GM13976 (cell line): ENCODE measurements around the gene CPXM2.

Experiments
- DNase-seq: peaks from one replicate; pipeline ENCODE4 v3.0.0; 2012; ENCODE audit warnings: low spot score
- in situ Hi-C: fragments of 300-500 bp; cut with MboI; formaldehyde crosslinking; loops from one replicate; pipeline ENCODE4 v1.12.0; 2022; ENCODE audit warnings: low sequenced_read_pairs, mixed read lengths, inconsistent platforms; ENCODE audit not compliant: unreplicated experiment
- TF ChIP-seq, protein P1 (sequence below): IDR thresholded peaks from 2 replicates; pipeline ENCODE4 v1.5.1; 2012; ENCODE audit warnings: borderline replicate concordance, mild to moderate bottlenecking; ENCODE audit not compliant: insufficient read depth; ENCODE audit errors: extremely low read depth, missing control alignments, control extremely low read depth

Gene CPXM2

DNA sequence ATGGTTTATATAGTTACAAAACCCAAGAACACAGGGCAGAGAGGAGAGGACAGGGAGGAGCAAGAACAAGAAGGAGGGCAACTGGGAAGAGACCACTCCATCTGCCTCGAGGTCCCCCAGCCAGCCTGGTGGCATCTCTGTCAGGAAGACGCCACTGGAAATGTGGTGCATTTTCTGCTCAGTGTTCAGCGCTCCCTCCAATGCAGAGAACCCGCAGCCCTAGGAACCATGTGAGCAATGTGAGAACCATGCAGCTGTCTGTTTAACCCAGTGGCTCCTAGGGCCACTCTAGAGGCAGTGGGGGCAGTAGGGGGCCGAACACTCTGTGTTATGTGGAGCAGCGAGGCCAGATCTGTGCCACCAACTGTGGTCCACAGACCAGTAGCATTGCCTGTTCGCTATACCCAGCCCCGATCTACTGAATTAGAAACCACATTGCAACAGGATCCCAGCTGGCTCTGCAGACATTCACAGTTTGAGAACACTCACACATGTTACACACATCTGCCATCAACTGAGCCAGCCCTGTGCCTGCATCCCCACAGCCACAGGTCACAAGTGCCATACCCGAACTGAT, 110.2 kb downstream of the CPXM2 start:
- TF ChIP-seq, protein P1, sequence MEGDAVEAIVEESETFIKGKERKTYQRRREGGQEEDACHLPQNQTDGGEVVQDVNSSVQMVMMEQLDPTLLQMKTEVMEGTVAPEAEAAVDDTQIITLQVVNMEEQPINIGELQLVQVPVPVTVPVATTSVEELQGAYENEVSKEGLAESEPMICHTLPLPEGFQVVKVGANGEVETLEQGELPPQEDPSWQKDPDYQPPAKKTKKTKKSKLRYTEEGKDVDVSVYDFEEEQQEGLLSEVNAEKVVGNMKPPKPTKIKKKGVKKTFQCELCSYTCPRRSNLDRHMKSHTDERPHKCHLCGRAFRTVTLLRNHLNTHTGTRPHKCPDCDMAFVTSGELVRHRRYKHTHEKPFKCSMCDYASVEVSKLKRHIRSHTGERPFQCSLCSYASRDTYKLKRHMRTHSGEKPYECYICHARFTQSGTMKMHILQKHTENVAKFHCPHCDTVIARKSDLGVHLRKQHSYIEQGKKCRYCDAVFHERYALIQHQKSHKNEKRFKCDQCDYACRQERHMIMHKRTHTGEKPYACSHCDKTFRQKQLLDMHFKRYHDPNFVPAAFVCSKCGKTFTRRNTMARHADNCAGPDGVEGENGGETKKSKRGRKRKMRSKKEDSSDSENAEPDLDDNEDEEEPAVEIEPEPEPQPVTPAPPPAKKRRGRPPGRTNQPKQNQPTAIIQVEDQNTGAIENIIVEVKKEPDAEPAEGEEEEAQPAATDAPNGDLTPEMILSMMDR = no peak
- no peak for DNase-seq
- in situ Hi-C loops = no loop called here

DNA sequence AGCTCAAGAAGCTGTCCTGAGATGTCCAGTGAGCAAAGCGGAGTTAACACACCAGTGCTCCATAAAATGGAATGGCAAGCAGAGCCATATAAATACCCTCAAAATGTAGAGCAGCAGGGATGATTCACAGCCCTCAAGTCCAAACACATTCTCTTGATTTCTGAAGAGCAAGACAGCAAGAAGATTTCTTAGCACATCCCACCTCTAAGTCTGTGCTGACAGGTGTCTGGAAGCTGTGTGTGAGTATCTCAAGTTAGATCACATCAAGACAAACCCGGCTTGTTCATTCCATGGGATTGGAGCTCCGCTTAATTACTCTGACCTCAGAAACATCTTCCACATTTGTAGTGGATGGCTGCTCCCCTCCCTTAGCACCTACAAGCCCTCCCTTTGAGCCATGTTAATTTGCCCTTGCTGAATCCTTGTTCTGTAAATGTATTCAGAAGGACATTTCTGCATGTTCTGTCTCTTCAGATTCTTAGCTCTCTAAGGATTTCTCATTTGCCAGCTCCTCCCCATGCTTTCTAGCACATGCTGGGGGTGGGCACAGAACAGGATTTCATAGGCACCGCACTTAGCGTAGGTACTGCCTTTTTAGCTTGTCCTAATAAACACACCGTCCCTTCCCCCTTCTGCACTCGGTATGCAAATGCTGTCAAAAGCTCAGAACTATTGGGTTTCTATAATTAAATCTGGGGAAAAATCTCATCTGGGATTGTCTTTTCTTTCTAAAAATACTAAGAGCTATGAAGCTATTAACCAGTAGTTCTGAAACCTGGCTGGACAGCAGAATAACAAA, 112.7 kb downstream of the CPXM2 start:
- no peak for DNase-seq
- in situ Hi-C loops = no loop called here
- TF ChIP-seq, protein P1 = no peak

DNA sequence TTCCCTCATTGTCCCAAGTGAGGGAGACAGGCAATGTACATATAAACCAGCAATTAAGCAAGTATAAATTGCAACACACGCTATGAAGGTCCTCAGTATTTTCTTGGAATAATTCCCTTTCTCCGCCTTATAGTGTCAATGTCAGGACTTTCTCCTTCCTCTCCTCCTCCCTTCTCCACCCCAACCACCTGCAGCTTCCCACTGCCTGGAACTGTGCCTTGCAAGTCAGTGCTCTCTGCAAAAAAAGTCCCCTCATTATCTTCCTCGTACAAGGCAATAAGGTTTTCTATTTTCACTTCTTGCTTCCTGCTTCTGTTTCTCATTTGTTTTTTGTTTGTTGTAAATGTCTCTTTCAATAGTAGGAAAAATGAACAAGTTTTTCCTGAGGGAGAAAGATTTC, 113.7 kb downstream of the CPXM2 start:
- in situ Hi-C loops = no loop called here
- TF ChIP-seq, protein P1 = no peak
- no peak for DNase-seq

DNA sequence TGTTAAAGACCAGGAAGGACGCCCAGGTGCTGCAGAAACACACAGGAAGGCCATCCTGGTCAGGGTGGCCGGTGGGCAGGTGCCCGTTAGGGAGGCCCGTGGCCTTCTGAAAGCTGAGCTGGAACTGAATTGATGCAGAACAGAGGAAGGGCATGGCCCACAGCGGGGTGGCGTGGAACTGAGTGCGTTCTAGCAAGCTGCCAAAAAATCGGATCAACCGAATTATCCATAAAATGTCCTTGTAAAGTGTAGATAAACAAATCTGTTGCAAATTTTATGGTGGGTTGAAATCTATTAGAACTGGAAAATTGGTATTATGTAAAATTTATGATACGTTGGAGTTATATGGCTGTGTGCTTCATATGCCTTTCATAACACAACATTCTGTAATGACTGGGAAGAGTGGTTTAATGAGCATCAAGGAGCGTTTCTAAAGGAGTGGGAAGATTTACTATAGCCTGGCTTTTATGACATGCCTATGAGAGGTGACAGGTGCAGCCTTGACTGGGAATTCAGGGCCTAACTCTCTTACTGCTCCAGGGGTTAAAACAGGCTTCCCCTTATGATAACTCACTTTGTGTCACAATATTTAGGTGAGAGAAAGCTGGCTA, 117.4 kb downstream of the CPXM2 start:
- in situ Hi-C loops = no loop called here
- DNase-seq = no peak
- TF ChIP-seq, protein P1 = no peak

DNA sequence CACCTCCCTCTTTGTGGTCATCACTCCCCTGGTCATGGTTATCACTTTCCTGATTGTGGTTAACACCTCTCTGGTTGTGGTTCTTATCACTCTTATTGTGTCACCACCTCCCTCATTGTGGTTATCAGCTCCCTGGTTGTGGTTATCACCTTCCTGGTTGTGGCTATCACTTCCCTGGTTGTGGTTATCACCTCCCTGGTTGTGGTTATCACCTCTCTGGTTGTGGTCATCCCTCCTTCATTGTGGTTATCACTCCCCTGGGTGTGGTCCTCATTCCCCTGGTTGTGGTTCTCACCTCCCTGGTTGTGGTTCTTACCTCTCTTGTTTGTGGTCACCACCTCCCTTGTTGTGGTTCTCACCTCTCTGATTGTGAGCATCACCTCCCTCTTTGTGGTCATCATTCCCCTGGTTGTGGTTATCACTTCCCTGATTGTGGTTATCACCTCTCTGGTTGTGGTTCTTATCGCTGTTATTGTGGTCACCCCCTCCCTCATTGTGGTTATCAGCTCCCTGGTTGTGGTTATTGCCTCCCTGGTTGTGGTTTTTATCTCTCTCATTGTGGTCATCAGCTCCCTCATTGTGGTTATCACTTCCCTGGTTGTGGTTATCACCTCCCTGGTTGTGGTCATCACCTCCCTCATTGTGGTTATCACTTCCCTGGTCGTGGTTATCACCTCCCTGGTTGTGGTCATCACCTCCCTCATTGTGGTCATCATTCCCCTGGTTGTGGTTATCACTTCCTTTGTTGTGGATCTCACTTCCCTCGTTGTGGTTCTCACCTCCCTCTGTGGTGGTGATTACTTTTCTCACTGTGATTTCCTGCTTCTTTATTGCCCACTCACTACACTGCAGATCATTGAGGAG, 118.7 kb downstream of the CPXM2 start:
- no peak for DNase-seq
- TF ChIP-seq, protein P1 = no peak
- in situ Hi-C loops = no loop called here

DNA sequence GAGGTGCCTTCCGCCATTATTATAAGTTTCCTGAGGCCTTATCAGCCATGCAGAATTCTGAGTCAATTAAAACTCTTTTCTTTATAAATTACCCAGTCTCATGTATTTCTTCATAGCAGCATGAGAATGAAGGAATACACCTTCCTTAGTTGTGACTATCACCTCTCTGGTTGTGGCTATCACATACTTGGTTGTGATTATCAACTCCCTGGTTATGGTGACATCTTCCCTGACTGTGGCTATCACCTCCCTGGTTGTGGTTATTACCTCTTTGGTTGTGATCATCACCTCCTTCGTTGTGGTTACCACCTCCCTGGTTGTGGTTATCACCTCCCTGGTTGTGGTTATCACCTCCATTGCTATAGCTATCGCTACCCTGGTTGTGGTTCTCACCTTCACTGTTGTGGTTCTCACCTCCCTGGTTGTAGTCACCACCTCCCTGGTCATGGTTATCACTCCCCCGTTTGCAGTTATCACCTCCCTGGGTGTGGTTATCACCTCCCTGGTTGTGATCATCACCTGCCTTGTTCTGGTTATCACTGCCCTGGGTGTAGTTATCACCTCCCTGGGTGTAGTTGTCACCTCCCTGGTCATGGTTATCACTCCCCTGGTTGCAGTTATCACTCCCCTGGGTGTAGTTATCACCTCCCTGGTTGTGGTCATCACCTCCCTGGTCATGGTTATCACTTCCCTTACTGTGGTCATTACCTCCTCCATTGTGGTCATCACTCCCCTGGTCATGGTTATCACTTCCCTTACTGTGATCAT, 119.5 kb downstream of the CPXM2 start:
- no peak for DNase-seq
- in situ Hi-C loops = no loop called here
- TF ChIP-seq, protein P1 = no peak
